WTC11 (cell line): ENCODE results near the gene PHACTR3. TPM values are rescaled to one million over a fixed set of nuclear protein-coding genes. Genes with fewer than 3 reads are reported as not detected.

Experiments used
- ATAC-seq: fragments of 200-7000 bp; cut with Tn5 transposase; 2 replicates; pipeline ENCODE4 v1.10.0; 2021; ENCODE audit warnings: mild to moderate bottlenecking, moderate library complexity
- CTCF ChIA-PET: fragments of 300-600 bp; sonication (Branson Sonifier 250); formaldehyde crosslinking; loops from one replicate; lab custom pipeline; 2021; ENCODE audit warnings: antibody characterized with exemption; lab: Charles Lee
- POLR2A ChIA-PET: fragments of 350-600 bp; sonication (Branson Sonifier 250); formaldehyde crosslinking; loops from one replicate; lab custom pipeline; 2021; ENCODE audit warnings: antibody characterized with exemption; lab: Charles Lee
- DNase-seq: peaks from one replicate; pipeline ENCODE4 v3.0.0; 2021; ENCODE audit warnings: low spot score
- H3K27ac Mint-ChIP-seq: 2 replicates; pipeline ENCODE4 v1.8.0; 2021; ENCODE audit warnings: mixed read lengths
- H3K27me3 Mint-ChIP-seq: 2 replicates; pipeline ENCODE4 v1.8.0; 2021; ENCODE audit warnings: low read depth, mild to moderate bottlenecking, moderate library complexity, mixed read lengths
- H3K36me3 Mint-ChIP-seq: 2 replicates; pipeline ENCODE4 v1.8.0; 2021; ENCODE audit warnings: mixed read lengths
- H3K4me1 Mint-ChIP-seq: 2 replicates; pipeline ENCODE4 v1.8.0; 2022; ENCODE audit warnings: mixed read lengths
- H3K4me3 Mint-ChIP-seq: 2 replicates; pipeline ENCODE4 v1.8.0; 2021; ENCODE audit warnings: mild to moderate bottlenecking, moderate library complexity, mixed read lengths
- H3K9me3 Mint-ChIP-seq: 2 replicates; pipeline ENCODE4 v1.8.0; 2021; ENCODE audit warnings: mixed read lengths
- CBFB ChIP-seq: sonication (generic); formaldehyde crosslinking; IDR thresholded peaks from 2 replicates; pipeline ENCODE4 v1.8.1; 2022; ENCODE audit warnings: mild to moderate bottlenecking, low read depth, missing genetic modification reagents
- ETV6 ChIP-seq: sonication (generic); formaldehyde crosslinking; IDR thresholded peaks from 2 replicates; pipeline ENCODE4 v1.8.1; 2022; ENCODE audit warnings: mild to moderate bottlenecking, missing genetic modification reagents
- FOXJ3 ChIP-seq: sonication (generic); formaldehyde crosslinking; IDR thresholded peaks from 2 replicates; pipeline ENCODE4 v1.9.0; 2021; ENCODE audit warnings: missing genetic modification reagents, mild to moderate bottlenecking, borderline replicate concordance
- FOXK1 ChIP-seq: sonication (generic); formaldehyde crosslinking; IDR thresholded peaks from 2 replicates; pipeline ENCODE4 v1.8.0; 2022; ENCODE audit warnings: mild to moderate bottlenecking, moderate library complexity, missing genetic modification reagents
- GABPB1 ChIP-seq: sonication (generic); formaldehyde crosslinking; IDR thresholded peaks from 2 replicates; pipeline ENCODE4 v1.8.1; 2023; ENCODE audit warnings: mild to moderate bottlenecking, missing genetic modification reagents
- GTF2I ChIP-seq: fragments of 250-450 bp; sonication (Bioruptor Pico); conservative IDR thresholded peaks from 2 replicates; pipeline ENCODE4 v1.4.0; 2021; ENCODE audit warnings: mild to moderate bottlenecking
- JAZF1 ChIP-seq: fragments of 250-450 bp; sonication (Bioruptor Pico); IDR thresholded peaks from 2 replicates; pipeline ENCODE4 v1.9.0; 2021; ENCODE audit warnings: moderate library complexity, mild to moderate bottlenecking, inconsistent platforms
- JUN ChIP-seq: sonication (generic); formaldehyde crosslinking; IDR thresholded peaks from 2 replicates; pipeline ENCODE4 v1.8.0; 2023; ENCODE audit warnings: mild to moderate bottlenecking, missing genetic modification reagents
- MYBL2 ChIP-seq: sonication (generic); formaldehyde crosslinking; IDR thresholded peaks from 2 replicates; pipeline ENCODE4 v1.8.1; 2023; ENCODE audit warnings: mild to moderate bottlenecking, moderate library complexity, missing genetic modification reagents
- NFE2L1 ChIP-seq: sonication (generic); formaldehyde crosslinking; IDR thresholded peaks from 2 replicates; pipeline ENCODE4 v1.8.1; 2023; ENCODE audit warnings: missing genetic modification reagents
- NR3C1 ChIP-seq: sonication (generic); formaldehyde crosslinking; conservative IDR thresholded peaks from 2 replicates; pipeline ENCODE4 v1.8.1; 2023; ENCODE audit warnings: low read depth, mild to moderate bottlenecking, missing genetic modification reagents
- PRDM15 ChIP-seq: sonication (generic); formaldehyde crosslinking; IDR thresholded peaks from 2 replicates; pipeline ENCODE4 v1.8.0; 2022; ENCODE audit warnings: missing genetic modification reagents
- SOX15 ChIP-seq: fragments of 250-450 bp; sonication (Bioruptor Pico); IDR thresholded peaks from 2 replicates; pipeline ENCODE4 v1.9.0; 2021; ENCODE audit warnings: mild to moderate bottlenecking
- TP53 ChIP-seq: sonication (generic); formaldehyde crosslinking; IDR thresholded peaks from 2 replicates; pipeline ENCODE4 v1.8.1; 2023; ENCODE audit warnings: mild to moderate bottlenecking, missing genetic modification reagents
- ZBTB21 ChIP-seq: sonication (generic); formaldehyde crosslinking; IDR thresholded peaks from 2 replicates; pipeline ENCODE4 v1.8.1; 2023; ENCODE audit warnings: mild to moderate bottlenecking, missing genetic modification reagents, borderline replicate concordance
- ZNF263 ChIP-seq: sonication (generic); formaldehyde crosslinking; IDR thresholded peaks from 2 replicates; pipeline ENCODE4 v1.8.1; 2022; ENCODE audit warnings: low read depth, mild to moderate bottlenecking, moderate library complexity, missing genetic modification reagents
- ZNF423 ChIP-seq: fragments of 250-450 bp; sonication (Bioruptor Pico); IDR thresholded peaks from 2 replicates; pipeline ENCODE4 v2.1.2; 2022; ENCODE audit warnings: mild to moderate bottlenecking, moderate library complexity
- ZNF425 ChIP-seq: fragments of 250-450 bp; sonication (Bioruptor Pico); conservative IDR thresholded peaks from 2 replicates; pipeline ENCODE4 v1.9.0; 2021; ENCODE audit warnings: mild to moderate bottlenecking
- ZNF512 ChIP-seq: sonication (generic); formaldehyde crosslinking; IDR thresholded peaks from 2 replicates; pipeline ENCODE4 v1.8.1; 2022; ENCODE audit warnings: missing genetic modification reagents, borderline replicate concordance
- ZNF532 ChIP-seq: fragments of 250-450 bp; sonication (Bioruptor Pico); IDR thresholded peaks from 2 replicates; pipeline ENCODE4 v1.9.0; 2021; ENCODE audit warnings: mild to moderate bottlenecking, borderline replicate concordance
- total RNA-seq: library from RNA; stranded (reverse); gene quantifications from 3 replicates; pipeline ENCODE4 v1.2.3, GENCODE V29; 2021

Gene PHACTR3
- total RNA-seq, 1 experiment from 2014 or later, result 0.28 TPM

GRCh38 chr20:59740621-59741020 is 136.3 kb downstream of the PHACTR3 start (continued):
- TF ChIP-seq ZNF532 (CRISPR knock-in tag) (no peak), NFE2L1 (CRISPR knock-in tag) (no peak)

- ATAC-seq, result no peak
Measured at GRCh38 chr20:59741073-59741472, 136.7 kb downstream of the PHACTR3 start.

GRCh38 chr20:59742351-59743095 is 138.2 kb downstream of the PHACTR3 start:
- POLR2A ChIA-PET, result no interaction called here
- no peak for DNase-seq
- Mint-ChIP-seq H3K36me3 (no peaks in the 10 kb centered on the region), H3K4me3 (no peak overlapping the region), H3K27ac (no peak overlapping the region), H3K27me3 (peaks cover 32% of the 10 kb centered on the region), H3K9me3 (no peaks in the 10 kb centered on the region), H3K4me1 (no peaks in the 10 kb centered on the region)
- TF ChIP-seq MYBL2 (CRISPR knock-in tag) (no peak), NR3C1 (CRISPR knock-in tag) (no peak), ETV6 (CRISPR knock-in tag) (no peak), SOX15 (CRISPR knock-in tag) (no peak), GABPB1 (no peak), GTF2I (no peak), JAZF1 (CRISPR knock-in tag) (no peak), ZBTB21 (CRISPR knock-in tag) (no peak), FOXJ3 (CRISPR knock-in tag) (no peak), TP53 (no peak)
- CTCF ChIA-PET, result no interaction called here
- no peak for ATAC-seq

More at GRCh38 chr20:59741073-59741472, 136.7 kb downstream of the PHACTR3 start:
- H3K4me3 Mint-ChIP-seq, result no peak overlapping the region
- H3K27me3 Mint-ChIP-seq, result peaks cover 28% of the 10 kb centered on the region
- no peaks in the 10 kb centered on the region for H3K4me1 Mint-ChIP-seq
- TF ChIP-seq ZNF423 (CRISPR knock-in tag), result no peak
- TF ChIP-seq ZNF425 (CRISPR knock-in tag), result no peak
- CTCF ChIA-PET, result no interaction called here
- no peaks in the 10 kb centered on the region for H3K9me3 Mint-ChIP-seq
- POLR2A ChIA-PET, result no interaction called here
- no peak for DNase-seq
- H3K27ac Mint-ChIP-seq, result no peak overlapping the region
- H3K36me3 Mint-ChIP-seq, result no peaks in the 10 kb centered on the region

GRCh38 chr20:59743308-59743707 is 139.0 kb downstream of the PHACTR3 start:
- Mint-ChIP-seq H3K27me3 (peaks cover 25% of the 10 kb centered on the region), H3K4me3 (no peak overlapping the region), H3K4me1 (no peaks in the 10 kb centered on the region), H3K9me3 (no peaks in the 10 kb centered on the region), H3K36me3 (no peaks in the 10 kb centered on the region), H3K27ac (no peak overlapping the region)
- ChIA-PET POLR2A (no interaction called here), CTCF (no interaction called here)
- ATAC-seq (no peak), DNase-seq (no peak)
- TF ChIP-seq FOXK1 (CRISPR knock-in tag), result no peak
- no peak for TF ChIP-seq ZNF512 (CRISPR knock-in tag)
- TF ChIP-seq CBFB (CRISPR knock-in tag), result no peak
- no peak for TF ChIP-seq ZNF423 (CRISPR knock-in tag)
- no peak for TF ChIP-seq JUN
- TF ChIP-seq PRDM15 (CRISPR knock-in tag), result no peak
- no peak for TF ChIP-seq ZNF263
